Endothelial cell of umbilical vein (primary cell): ENCODE measurements around the gene ITSN1. TPM values are rescaled to one million over a fixed set of nuclear protein-coding genes. Genes with fewer than 3 reads are reported as not detected.
"Not testable (repeated sequence)": the region's sequence is repeated elsewhere in the genome, so short reads cannot be mapped to it uniquely, and the experiment has no call there.

Experiments used
- BruUV-seq: library from RNA; stranded (reverse); fragments of 400-500 nt; replicated peaks from 2 replicates; lab custom pipeline; 2021; lab: Mats Ljungman, UMichigan
- CTCF ChIA-PET: fragments of 300-600, 350-600 bp; sonication (Branson Sonifier 250); formaldehyde crosslinking; loops from one replicate; lab custom pipeline; 2021; ENCODE audit warnings: antibody characterized with exemption, inconsistent platforms; lab: Charles Lee
- POLR2A ChIA-PET: fragments of 300-600, 350-600 bp; sonication (Branson Sonifier 250); formaldehyde crosslinking; loops from one replicate; lab custom pipeline; 2021; ENCODE audit warnings: antibody characterized with exemption, inconsistent platforms; lab: Charles Lee
- DNase-seq: peaks from one replicate; pipeline ENCODE4 v3.0.0-alpha.2; 2011; ENCODE audit warnings: low read depth, low spot score
- FAIRE-seq: peaks from 2 replicates; lab custom pipeline; 2011; peaks lifted over from hg19 to GRCh38; lab: Jason Lieb, UNC
- H2AFZ ChIP-seq: 2 replicates; pipeline ENCODE4 v1.6.0; 2012; ENCODE audit warnings: low read depth, low read length, control low read depth, inconsistent platforms
- H3K27ac ChIP-seq: 2 replicates; pipeline ENCODE4 v1.5.1; 2011; ENCODE audit warnings: low read depth, mild to moderate bottlenecking, control low read depth, low read length, moderate library complexity; ENCODE audit not compliant: insufficient read depth
- H3K27me3 ChIP-seq, 2 experiments: 2 replicates each; pipeline versions ENCODE4 v1.6.0 to v1.6.1; 2011; ENCODE audit warnings: low read length in 2 of 2, mixed read lengths in 1 of 2; ENCODE audit not compliant: control insufficient read depth in 2 of 2, insufficient read depth in 2 of 2
- H3K36me3 ChIP-seq, 2 experiments: 2 replicates in 1 of 2; 3 replicates in 1 of 2; pipeline ENCODE4 v1.5.1; 2011; ENCODE audit warnings: low read length in 2 of 2, mild to moderate bottlenecking in 1 of 2, moderate library complexity in 1 of 2; ENCODE audit not compliant: control insufficient read depth in 2 of 2, insufficient read depth in 2 of 2; ENCODE audit errors: extremely low read depth in 1 of 2
- H3K4me1 ChIP-seq: 3 replicates; pipeline ENCODE4 v1.5.1; 2011; ENCODE audit warnings: mild to moderate bottlenecking, low read length; ENCODE audit not compliant: control insufficient read depth, insufficient read depth; ENCODE audit errors: extremely low read depth
- H3K4me2 ChIP-seq: 2 replicates; pipeline ENCODE4 v1.6.1; 2011; ENCODE audit warnings: low read length, control low read depth, mixed read lengths; ENCODE audit not compliant: insufficient read depth
- H3K4me3 ChIP-seq, 3 experiments: fragments of 200-600 bp in 1 of 3; sonication (generic), shearing (Covaris generic) in 1 of 3; replicated peaks in 1 of 3; 2 replicates each; pipeline ENCODE4 v1.5.1; 2011 to 2016; ENCODE audit warnings: control low read depth in 3 of 3, low read length in 3 of 3, mild to moderate bottlenecking in 2 of 3, inconsistent platforms in 1 of 3, low read depth in 1 of 3, moderate library complexity in 1 of 3; ENCODE audit not compliant: insufficient read depth in 1 of 3
- H3K79me2 ChIP-seq: 2 replicates; pipeline ENCODE4 v1.6.0; 2012; ENCODE audit warnings: low read length, inconsistent platforms; ENCODE audit not compliant: control insufficient read depth, insufficient read depth
- H3K9ac ChIP-seq: replicated peaks from 2 replicates; pipeline ENCODE3; 2011; ENCODE audit warnings: low read length, control low read depth; ENCODE audit not compliant: insufficient read depth; ENCODE audit errors: extremely low read depth
- H3K9me1 ChIP-seq: replicated peaks from 3 replicates; pipeline ENCODE4 v1.6.0; 2011; ENCODE audit warnings: mild to moderate bottlenecking, low read length; ENCODE audit not compliant: control insufficient read depth, insufficient read depth; ENCODE audit errors: extremely low read depth
- H3K9me3 ChIP-seq: replicated peaks from 2 replicates; pipeline ENCODE4 v1.5.1; 2012; ENCODE audit warnings: low read length, inconsistent platforms; ENCODE audit not compliant: control insufficient read depth, insufficient read depth
- H4K20me1 ChIP-seq: replicated peaks from 2 replicates; pipeline ENCODE3; 2011; ENCODE audit warnings: mild to moderate bottlenecking, low read length; ENCODE audit not compliant: control insufficient read depth, insufficient read depth; ENCODE audit errors: extremely low read depth
- CTCF ChIP-seq, 2 donors: IDR thresholded peaks; 1 replicate in 1 of 2; 2 replicates in 1 of 2; pipeline ENCODE4 v1.5.1; 2011; ENCODE audit warnings: low read length in 2 of 2, mild to moderate bottlenecking in 2 of 2, moderate library complexity in 2 of 2, control low read depth in 1 of 2, inconsistent platforms in 1 of 2, low read depth in 1 of 2; ENCODE audit not compliant: insufficient read depth in 1 of 2; ENCODE audit errors: extremely low read depth in 1 of 2
- EZH2 ChIP-seq: IDR thresholded peaks from 2 replicates; pipeline ENCODE4 v1.6.1; 2012; ENCODE audit warnings: borderline replicate concordance, low read depth, mild to moderate bottlenecking, moderate library complexity, low read length, inconsistent platforms; ENCODE audit not compliant: severe bottlenecking
- FOS ChIP-seq: IDR thresholded peaks from 2 replicates; pipeline ENCODE4 v1.6.1; 2011; ENCODE audit warnings: mild to moderate bottlenecking, low read length, moderate library complexity, borderline replicate concordance; ENCODE audit not compliant: insufficient read depth
- GATA2 ChIP-seq: IDR thresholded peaks from 2 replicates; pipeline ENCODE4 v1.7.0; 2011; ENCODE audit warnings: low read depth, mild to moderate bottlenecking, moderate library complexity, mixed read lengths, low read length; ENCODE audit not compliant: insufficient read length, insufficient read depth
- JUN ChIP-seq: IDR thresholded peaks from 2 replicates; pipeline ENCODE4 v1.6.1; 2011; ENCODE audit warnings: borderline replicate concordance, low read depth; ENCODE audit not compliant: insufficient read length, insufficient read depth
- MAX ChIP-seq: IDR thresholded peaks from 2 replicates; pipeline ENCODE4 v1.6.1; 2011; ENCODE audit not compliant: insufficient read depth, insufficient read length
- MYC ChIP-seq: IDR thresholded peaks from one replicate; pipeline ENCODE4 v1.6.1; 2011; ENCODE audit warnings: mild to moderate bottlenecking, low read depth, low read length
- POLR2A ChIP-seq: IDR thresholded peaks from 2 replicates; pipeline ENCODE4 v1.6.1; 2012; ENCODE audit warnings: low read depth, mild to moderate bottlenecking, control low read depth, low read length
- POLR2AphosphoS5 ChIP-seq: IDR thresholded peaks from 2 replicates; pipeline ENCODE4 v1.6.1; 2012; ENCODE audit warnings: low read depth, mild to moderate bottlenecking, control low read depth, low read length, moderate library complexity; ENCODE audit not compliant: insufficient read depth
- dilution Hi-C: fragments of 300-500 bp; cut with MboI; formaldehyde crosslinking; loops from one replicate; pipeline ENCODE4 v1.15.0; 2019; ENCODE audit warnings: low sequenced_read_pairs; ENCODE audit not compliant: extremely low pct_ligation_motif_present
- intact Hi-C: fragments of 100-400 bp; cut with micrococcal nuclease; formaldehyde crosslinking; loops from one replicate; pipeline ENCODE4 v1.10.0; 2022
- polyA plus RNA-seq, 4 experiments: library from polyadenylated mRNA; depleted of rRNA in 3 of 4; stranded (reverse) in 3 of 4; unstranded in 1 of 4; fragments of >200 nt; gene quantifications; 2 replicates each; pipeline versions ENCODE4 v1.2.1 to v1.2.3, GENCODE V29; 2011 to 2012; ENCODE audit warnings: missing spikeins in 1 of 4
- total RNA-seq: library from RNA; stranded (reverse); gene quantifications from 2 replicates; pipeline ENCODE4 v1.2.3, GENCODE V29; 2021

Gene ITSN1
- total and polyA plus RNA-seq, 2 donors (not counting 3 experiments of a cell fraction or from before 2014, with no cell fraction given) = 72.2 to 86.8 TPM

DNA sequence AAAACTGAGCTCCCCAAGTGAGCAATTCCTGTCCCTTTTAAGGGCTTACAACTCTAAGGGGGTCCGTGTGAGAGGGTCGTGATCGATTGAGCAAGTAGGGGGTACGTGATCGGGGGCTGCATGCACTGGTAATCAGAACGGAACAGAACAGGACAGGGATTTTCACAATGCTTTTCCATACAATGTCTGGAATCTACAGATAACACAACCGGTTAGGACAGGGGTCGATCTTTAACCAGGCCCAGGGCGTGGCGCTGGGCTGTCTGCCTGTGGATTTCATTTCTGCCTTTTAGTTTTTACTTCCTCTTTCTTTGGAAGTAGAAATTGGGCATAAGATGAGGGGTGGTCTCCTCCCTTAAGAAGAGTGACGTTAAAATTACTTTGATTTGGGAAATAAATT, 24.7 kb upstream of the ITSN1 start:
- H3K27ac ChIP-seq, H3K4me2 ChIP-seq, intact Hi-C loops, H3K27me3 ChIP-seq, H3K4me1 ChIP-seq, H3K9me3 ChIP-seq, H3K79me2 ChIP-seq, FAIRE-seq, H3K9me1 ChIP-seq, POLR2A ChIA-PET, BruUV-seq, dilution Hi-C loops, H4K20me1 ChIP-seq, H3K4me3 ChIP-seq, H2AFZ ChIP-seq, DNase-seq, H3K9ac ChIP-seq, H3K36me3 ChIP-seq: not testable (repeated sequence)
- CTCF ChIA-PET = interaction anchor here (1.2 kb wide), 1 partner anchor 12 kb away, joined by 5 read pairs; no protein-coding TSS in a partner anchor

- Histone ChIP-seq H3K9me1 (no peaks in the 10 kb centered on the region), H4K20me1 (no peaks in the 10 kb centered on the region), H3K9ac (no peak overlapping the region), H3K36me3 (peaks cover 0 to 2% of the 10 kb centered on the region in 2 experiments), H3K27ac (no peak overlapping the region), H3K4me2 (no peak overlapping the region), H3K9me3 (no peaks in the 10 kb centered on the region), H3K79me2 (no peaks in the 10 kb centered on the region), H3K4me3 (no peak overlapping the region), H2AFZ (no peak overlapping the region), H3K27me3 (no peaks in the 10 kb centered on the region), H3K4me1 (no peaks in the 10 kb centered on the region)
- DNase-seq (no peak), FAIRE-seq (no peak)
- intact Hi-C loops = no loop called here
- POLR2A ChIA-PET = no interaction called here
- no TSS peak for BruUV-seq
- no peak for TF ChIP-seq MYC
- no peak for TF ChIP-seq MAX
- TF ChIP-seq POLR2AphosphoS5 = no peak
- TF ChIP-seq GATA2 = no peak
- TF ChIP-seq CTCF (IDR thresholded peaks at IDR 0.05; ENCODE audit: extremely low read depth in 1 of 2, insufficient read depth in 1 of 2, low read depth in 1 of 2, low read length in 2 of 2) = no peak
- no peak for TF ChIP-seq EZH2
- TF ChIP-seq JUN = no peak
- TF ChIP-seq FOS = no peak
- no peak for TF ChIP-seq POLR2A
- CTCF ChIA-PET = interaction anchor here (1.0 kb wide), 1 partner anchor 13 kb away, joined by 4 read pairs; no protein-coding TSS in a partner anchor
- dilution Hi-C loops = no loop called here
Observed at GRCh38 chr21:33618407-33618806, 23.9 kb upstream of the ITSN1 start.
